ENCODE results near the gene RNLS. TPM values are rescaled to one million over a fixed set of nuclear protein-coding genes. Genes with fewer than 3 reads are reported as not detected.

The RNLS gene
- total RNA-seq, 4 donors from 2014 or later, result 8.7 to 19.7 (median 12.9) TPM

DNA sequence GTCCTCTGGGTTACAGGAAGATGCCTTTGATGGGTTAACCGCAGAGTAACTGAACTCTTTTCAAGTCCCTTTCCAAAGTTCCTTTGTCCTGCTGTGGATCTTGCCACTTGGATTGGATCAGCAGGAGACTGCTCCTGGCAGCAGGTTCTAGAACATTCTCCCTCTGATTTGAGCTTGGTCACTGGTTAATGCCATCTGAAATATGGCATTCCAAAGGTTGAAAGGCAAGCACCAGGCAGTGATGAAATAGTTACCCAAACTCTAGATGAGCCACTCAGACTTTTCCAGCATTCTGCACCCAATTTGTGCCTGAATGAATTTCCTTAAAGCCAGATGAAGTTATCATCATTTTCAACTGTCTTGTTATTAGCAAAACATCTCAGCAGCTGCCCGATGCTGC is 343.9 kb downstream of the RNLS start:
- Histone ChIP-seq H3K9me3 (no peaks in the 10 kb centered on the region), H3K4me3 (no peak overlapping the region), H3K36me3 (no peaks in the 10 kb centered on the region), H3K27me3 (no peaks in the 10 kb centered on the region), H3K27ac (peak overlapping the region; percentile 53 to 61), H3K4me1 (no peaks in the 10 kb centered on the region)
- intact Hi-C loops (cut with DNase I; ENCODE audit: low total_unique reads), result no loop called here
- TF ChIP-seq, protein P1, sequence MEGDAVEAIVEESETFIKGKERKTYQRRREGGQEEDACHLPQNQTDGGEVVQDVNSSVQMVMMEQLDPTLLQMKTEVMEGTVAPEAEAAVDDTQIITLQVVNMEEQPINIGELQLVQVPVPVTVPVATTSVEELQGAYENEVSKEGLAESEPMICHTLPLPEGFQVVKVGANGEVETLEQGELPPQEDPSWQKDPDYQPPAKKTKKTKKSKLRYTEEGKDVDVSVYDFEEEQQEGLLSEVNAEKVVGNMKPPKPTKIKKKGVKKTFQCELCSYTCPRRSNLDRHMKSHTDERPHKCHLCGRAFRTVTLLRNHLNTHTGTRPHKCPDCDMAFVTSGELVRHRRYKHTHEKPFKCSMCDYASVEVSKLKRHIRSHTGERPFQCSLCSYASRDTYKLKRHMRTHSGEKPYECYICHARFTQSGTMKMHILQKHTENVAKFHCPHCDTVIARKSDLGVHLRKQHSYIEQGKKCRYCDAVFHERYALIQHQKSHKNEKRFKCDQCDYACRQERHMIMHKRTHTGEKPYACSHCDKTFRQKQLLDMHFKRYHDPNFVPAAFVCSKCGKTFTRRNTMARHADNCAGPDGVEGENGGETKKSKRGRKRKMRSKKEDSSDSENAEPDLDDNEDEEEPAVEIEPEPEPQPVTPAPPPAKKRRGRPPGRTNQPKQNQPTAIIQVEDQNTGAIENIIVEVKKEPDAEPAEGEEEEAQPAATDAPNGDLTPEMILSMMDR (IDR thresholded peaks at IDR 0.05), result no peak
- no peak for TF ChIP-seq POLR2A (IDR thresholded peaks at IDR 0.05)
- DNase-seq, result no peak

DNA sequence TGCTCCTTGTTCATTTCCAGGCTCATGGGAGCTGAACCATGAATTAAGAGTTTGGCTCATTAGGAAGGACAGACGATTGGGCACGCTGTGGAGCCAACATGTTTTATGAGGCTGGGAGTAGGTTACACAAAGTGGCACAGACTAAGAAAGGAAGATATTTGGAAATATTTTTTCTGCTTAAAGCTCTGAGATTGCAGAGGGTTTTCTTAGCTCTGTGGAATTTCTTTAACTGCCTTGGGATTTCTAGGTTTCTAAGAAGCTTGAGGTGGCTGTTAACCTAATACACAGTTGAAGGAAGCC is 344.6 kb downstream of the RNLS start:
- no peak for DNase-seq
- intact Hi-C loops (cut with DNase I; ENCODE audit: low total_unique reads), result no loop called here
- Histone ChIP-seq H3K4me1 (no peaks in the 10 kb centered on the region), H3K9me3 (no peaks in the 10 kb centered on the region), H3K27ac (peak overlapping the region; percentile 53 to 61), H3K4me3 (no peak overlapping the region), H3K27me3 (no peaks in the 10 kb centered on the region), H3K36me3 (no peaks in the 10 kb centered on the region)
- no peak for TF ChIP-seq POLR2A (IDR thresholded peaks at IDR 0.05)
- TF ChIP-seq, protein P1 (IDR thresholded peaks at IDR 0.05), result no peak

DNA sequence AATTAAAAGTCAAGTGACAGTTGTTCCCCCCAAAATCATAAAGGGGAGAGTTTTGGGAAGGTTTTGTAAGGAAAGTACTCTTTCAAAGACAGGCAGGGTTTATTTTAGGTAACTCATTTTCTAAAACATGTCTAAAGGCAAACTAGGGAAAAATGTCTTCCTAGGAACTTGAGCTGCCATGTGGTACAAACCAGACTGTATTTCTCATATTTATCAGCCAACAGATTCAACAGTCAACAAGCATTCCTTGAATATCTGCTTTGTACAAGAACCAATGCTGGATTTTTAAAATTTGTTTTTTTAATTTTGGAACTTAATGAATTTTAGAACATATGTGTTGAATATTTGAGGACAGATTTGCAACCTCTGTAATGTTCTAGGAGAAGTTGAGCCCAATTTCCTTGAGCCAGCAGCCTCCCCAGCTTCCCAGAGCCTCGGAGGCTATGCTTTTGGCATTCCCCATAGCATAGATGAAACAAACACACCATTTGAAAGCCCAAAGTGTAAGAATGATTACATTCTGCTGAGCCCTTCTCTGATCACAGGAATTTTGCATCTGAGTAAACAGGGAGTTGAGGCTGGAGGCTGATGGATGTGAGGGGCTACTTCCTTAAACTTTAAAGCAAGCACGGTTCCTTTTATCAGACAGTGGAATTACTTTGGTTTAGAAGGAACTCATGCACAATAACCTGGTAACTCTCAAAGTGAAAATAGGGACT is 345.1 kb downstream of the RNLS start:
- H3K27ac ChIP-seq, result peak overlapping the region; percentile 53 to 61
- TF ChIP-seq, protein P1 (IDR thresholded peaks at IDR 0.05), result no peak
- no peak for TF ChIP-seq POLR2A (IDR thresholded peaks at IDR 0.05)

DNA sequence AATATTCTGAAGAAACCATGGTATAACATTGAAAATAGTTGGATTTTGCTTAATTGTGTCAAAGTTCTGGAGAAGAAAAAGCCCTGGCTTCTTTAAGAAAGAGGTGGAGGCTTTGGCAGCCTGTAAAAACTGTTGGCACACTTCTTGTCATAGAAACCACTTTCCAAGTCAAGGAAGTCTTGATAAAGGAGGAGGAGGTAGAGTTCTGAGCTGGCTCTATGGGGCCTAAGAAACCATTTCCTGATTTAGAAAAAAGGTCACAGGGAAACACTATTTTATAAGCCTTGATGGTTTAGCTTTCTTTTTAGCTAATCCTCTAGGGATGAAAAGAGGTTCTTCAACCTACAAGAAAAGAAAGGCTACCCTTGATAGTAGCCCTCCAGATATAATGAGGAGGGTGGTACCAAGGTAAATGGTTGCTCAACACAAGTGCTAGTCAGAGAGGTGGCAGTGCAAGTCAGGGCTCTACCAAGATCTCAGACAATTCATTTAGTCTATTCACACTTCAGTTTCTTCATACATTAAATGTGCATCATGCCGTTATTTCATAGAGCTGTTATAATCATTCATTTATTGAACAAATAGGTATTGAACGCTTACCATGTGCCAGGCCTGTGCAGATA is 346.9 kb downstream of the RNLS start:
- no peaks in the 10 kb centered on the region for H3K27me3 ChIP-seq
- no peak for DNase-seq
- H3K36me3 ChIP-seq, result no peaks in the 10 kb centered on the region
- no peaks in the 10 kb centered on the region for H3K9me3 ChIP-seq
- TF ChIP-seq, protein P1 (IDR thresholded peaks at IDR 0.05), result no peak
- TF ChIP-seq POLR2A (IDR thresholded peaks at IDR 0.05), result no peak
- intact Hi-C loops (cut with DNase I; ENCODE audit: low total_unique reads), result no loop called here
- no peak overlapping the region for H3K27ac ChIP-seq
- H3K4me1 ChIP-seq, result peaks cover 0 to 8% of the 10 kb centered on the region in 2 donors
- no peak overlapping the region for H3K4me3 ChIP-seq

More for the DNA sequence above, 345.1 kb downstream of the RNLS start:
- intact Hi-C loops (cut with DNase I; ENCODE audit: low total_unique reads), result no loop called here
- no peak for DNase-seq
- no peaks in the 10 kb centered on the region for H3K36me3 ChIP-seq
- no peaks in the 10 kb centered on the region for H3K4me1 ChIP-seq
- H3K27me3 ChIP-seq, result no peaks in the 10 kb centered on the region
- H3K4me3 ChIP-seq, result no peak overlapping the region
- no peaks in the 10 kb centered on the region for H3K9me3 ChIP-seq

DNA sequence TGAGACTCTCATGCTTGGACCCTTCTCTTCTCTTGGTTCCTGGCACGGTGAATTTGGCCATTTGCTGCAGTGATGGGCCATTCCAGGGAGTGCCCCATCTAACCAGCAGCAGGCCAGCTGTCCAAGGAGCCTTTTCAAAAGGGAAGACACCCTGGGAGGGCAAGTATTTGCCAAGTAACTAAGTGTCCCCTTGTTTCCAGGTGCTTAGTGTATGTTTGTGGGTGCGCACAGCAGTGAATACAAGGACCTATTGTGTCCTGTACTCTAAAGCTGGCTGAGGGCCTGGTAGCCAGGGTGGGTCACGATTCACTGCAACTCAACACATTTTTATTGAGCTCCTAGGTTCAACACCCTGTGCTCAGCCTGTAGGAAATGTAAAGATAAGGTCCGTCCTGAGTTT is 348.8 kb downstream of the RNLS start:
- Histone ChIP-seq H3K36me3 (no peaks in the 10 kb centered on the region), H3K27ac (no peak overlapping the region), H3K27me3 (no peaks in the 10 kb centered on the region), H3K9me3 (no peaks in the 10 kb centered on the region), H3K4me1 (peaks cover 0 to 8% of the 10 kb centered on the region in 2 donors), H3K4me3 (no peak overlapping the region)
- TF ChIP-seq POLR2A (IDR thresholded peaks at IDR 0.05), result no peak
- TF ChIP-seq, protein P1 (IDR thresholded peaks at IDR 0.05), result no peak
- intact Hi-C loops (cut with DNase I; ENCODE audit: low total_unique reads), result no loop called here
- no peak for DNase-seq
